ENCODE results near the gene RRAD.

RRAD gene

DNA sequence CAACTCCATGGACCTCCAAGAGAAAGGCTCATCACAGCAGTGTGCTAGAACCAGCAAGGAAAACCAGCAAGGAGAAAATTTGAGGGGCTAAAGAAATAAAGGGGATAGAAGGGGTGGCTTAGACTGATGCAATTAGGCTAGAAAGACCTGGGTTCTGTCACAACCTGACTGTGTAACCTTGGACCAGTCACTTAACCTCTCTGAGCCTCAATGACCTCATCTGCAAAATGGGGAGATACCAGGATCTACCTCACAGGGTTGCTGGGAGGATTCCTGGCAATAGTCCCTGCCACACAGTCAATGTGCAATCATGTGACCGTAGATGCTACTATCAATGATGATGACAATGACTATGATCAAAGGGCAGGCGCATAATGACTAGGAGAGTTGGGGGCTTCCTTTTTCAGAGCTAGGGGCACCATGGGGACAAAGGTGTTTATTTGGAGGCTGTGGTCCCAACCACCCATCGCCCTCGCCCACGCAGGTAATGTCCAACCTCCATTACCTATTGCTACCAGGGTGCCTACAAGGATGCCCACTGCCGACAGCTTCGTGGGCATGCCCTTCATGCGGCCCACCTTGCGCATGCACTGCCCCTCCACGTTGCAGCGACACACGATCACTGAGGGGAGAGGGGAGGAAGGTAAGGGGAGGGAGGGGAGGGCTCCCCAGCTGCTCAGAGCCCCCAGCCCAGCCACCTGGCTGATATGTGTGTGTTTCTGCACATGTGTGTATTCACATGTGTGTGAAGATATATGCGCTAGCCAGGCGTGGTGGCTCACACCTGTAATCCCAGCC is 16.4 kb downstream of the RRAD start:
- no peak for TF ChIP-seq CTCF (IDR thresholded peaks at IDR 0.05; ENCODE audit: low read depth, low read length, missing control alignments)
- no peak overlapping the region for H3K4me3 ChIP-seq (replicated peaks; ENCODE audit: low read depth, low read length)
- DNase-seq (ENCODE audit: extremely low read depth, low read depth): no peak

DNA sequence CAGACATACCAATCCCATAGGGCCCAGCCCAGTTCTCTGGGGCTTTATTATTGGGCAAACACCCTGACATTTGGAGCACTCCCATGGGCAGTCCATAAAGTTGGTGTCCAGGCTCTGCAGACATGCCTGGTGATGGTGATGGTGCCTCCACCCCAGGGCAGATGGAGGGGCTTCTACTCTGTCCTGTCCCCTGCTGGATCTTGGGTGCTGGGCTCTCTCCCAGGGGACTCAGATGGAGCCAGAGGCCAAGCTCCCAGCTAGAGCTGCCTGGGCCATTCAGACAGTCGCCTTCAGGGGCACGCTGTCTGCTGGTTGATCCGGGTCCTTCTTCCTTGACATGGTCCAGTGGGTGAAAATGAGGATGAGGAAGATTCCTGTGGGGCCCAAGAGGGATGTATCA is 17.2 kb downstream of the RRAD start:
- no peak overlapping the region for H3K4me3 ChIP-seq (replicated peaks; ENCODE audit: low read depth, low read length)
- no peak for DNase-seq (ENCODE audit: extremely low read depth, low read depth)
- TF ChIP-seq CTCF (IDR thresholded peaks at IDR 0.05; ENCODE audit: low read depth, low read length, missing control alignments): no peak

- TF ChIP-seq CTCF (IDR thresholded peaks at IDR 0.05; ENCODE audit: low read depth, low read length, missing control alignments): no peak
- no peak for DNase-seq (ENCODE audit: extremely low read depth, low read depth)
- H3K4me3 ChIP-seq (replicated peaks; ENCODE audit: low read depth, low read length): no peak overlapping the region
Observed at GRCh38 chr16:66906916-66907836, 18.2 kb downstream of the RRAD start.

- no peak for TF ChIP-seq CTCF (IDR thresholded peaks at IDR 0.05; ENCODE audit: low read depth, low read length, missing control alignments)
- H3K4me3 ChIP-seq (replicated peaks; ENCODE audit: low read depth, low read length): no peak overlapping the region
- DNase-seq (ENCODE audit: extremely low read depth, low read depth): no peak
Observed at GRCh38 chr16:66905633-66906539, 19.4 kb downstream of the RRAD start.

DNA sequence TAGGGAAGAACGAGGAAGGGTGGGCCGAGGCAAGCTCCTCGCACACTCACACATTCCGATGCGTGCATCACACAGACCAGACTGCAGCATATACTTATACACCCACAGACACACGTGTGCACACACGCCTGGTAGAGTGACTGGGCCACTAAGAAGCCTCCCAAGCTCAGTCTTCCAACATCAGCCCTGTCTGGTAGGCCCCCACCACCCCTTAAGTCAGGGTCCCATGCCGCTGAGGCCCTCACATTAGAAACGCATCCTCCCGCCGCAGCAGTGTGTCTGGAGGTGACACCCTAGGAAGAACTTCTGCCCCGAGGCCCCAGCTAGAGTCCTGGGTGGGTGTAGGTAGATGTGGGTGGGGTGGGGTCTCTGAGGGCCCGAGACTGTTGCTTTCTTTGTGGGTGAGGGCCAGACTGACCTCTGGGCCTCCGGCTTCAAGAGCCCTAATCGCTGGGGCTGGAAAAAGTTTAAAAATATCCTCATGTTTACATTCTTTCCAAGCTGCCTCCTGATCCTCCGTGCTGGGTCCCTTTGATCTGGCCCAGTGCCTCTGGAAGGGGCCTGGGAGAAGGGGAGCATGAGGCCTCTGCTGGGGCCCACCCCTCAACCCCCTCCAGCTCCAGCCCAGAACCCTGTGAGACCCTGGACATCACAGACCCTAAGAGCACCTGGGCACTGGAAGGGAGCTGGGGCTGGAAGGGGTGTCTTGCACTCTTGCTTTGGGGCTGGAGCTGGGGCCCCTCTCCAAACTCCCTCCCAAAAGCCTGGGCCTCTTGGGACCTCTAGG is 20.3 kb downstream of the RRAD start:
- no peak for DNase-seq (ENCODE audit: extremely low read depth, low read depth)
- no peak overlapping the region for H3K4me3 ChIP-seq (replicated peaks; ENCODE audit: low read depth, low read length)
- TF ChIP-seq CTCF (IDR thresholded peaks at IDR 0.05; ENCODE audit: low read depth, low read length, missing control alignments): no peak
